HG02840 (cell line): ENCODE data around the gene ROBO1.

Experiments used
- ATAC-seq: cut with Tn5 transposase; IDR thresholded peaks from one replicate; pipeline ENCODE4 v1.9.1; 2021; ENCODE audit warnings: mild to moderate bottlenecking, moderate library complexity, moderate number of reproducible peaks; ENCODE audit not compliant: unreplicated experiment, low FRiP score

The ROBO1 gene

DNA sequence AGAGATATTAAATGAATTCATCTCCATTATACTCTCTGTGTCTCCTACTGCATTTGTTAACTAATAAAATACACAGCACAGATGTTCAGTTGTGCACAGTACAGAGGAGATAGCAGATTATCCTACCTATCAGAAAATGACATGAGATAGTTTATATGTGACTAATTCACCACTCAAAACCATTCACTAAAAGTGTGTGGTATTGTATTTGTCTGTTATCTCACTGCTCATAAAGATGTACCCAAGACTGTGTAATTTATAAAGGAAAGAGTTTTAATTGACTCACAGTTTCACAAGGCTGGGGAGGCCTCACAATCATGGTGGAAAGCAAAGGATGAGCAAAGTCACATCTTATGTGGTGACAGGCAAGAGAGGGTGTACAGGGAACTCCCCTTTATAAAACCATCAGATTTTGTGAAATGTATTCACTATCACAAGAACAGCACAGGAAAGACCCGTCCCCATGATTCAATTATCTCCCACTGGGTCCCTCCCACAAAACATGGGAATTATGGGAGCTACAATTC, 936.3 kb downstream of the ROBO1 start:
- no peak for ATAC-seq

- no peak for ATAC-seq
These were observed 937.3 kb downstream of the ROBO1 start for GRCh38 chr3:78830470-78830869.

DNA sequence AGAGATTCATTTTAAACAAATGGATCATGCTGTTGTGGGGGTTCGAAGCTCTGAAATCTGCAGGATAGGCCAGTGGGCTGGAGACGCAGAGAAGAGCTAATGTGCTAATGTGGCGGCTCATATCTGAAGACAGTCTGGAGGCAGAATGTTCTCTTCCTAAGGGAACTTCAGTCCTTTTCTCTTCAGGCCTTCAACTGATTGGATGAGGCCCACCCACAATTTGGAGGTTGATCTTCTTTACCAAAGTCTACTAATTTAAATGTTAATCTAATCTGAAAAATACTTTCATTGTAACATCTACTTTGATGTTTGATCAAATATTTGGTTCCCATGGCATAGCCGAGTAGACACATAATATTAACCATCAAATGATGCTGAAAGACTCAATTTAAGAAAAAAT, 940.2 kb downstream of the ROBO1 start:
- ATAC-seq: no peak

DNA sequence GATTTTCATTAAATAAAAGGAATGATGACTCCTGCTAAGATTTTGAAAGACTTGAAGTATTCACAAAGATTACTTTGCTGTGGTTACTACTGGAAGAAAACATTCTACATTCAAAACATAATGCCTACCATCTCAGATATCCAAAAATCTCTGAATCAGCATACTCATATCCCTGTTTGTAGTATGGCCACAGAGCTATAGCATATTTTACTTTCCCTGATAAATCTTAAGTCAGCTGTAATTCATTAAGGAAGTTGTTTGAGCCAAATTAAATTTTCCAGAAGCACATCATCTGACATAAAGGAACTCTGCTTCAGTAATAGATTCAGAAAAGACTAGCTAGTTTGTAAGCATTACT, 942.0 kb downstream of the ROBO1 start:
- no peak for ATAC-seq

DNA sequence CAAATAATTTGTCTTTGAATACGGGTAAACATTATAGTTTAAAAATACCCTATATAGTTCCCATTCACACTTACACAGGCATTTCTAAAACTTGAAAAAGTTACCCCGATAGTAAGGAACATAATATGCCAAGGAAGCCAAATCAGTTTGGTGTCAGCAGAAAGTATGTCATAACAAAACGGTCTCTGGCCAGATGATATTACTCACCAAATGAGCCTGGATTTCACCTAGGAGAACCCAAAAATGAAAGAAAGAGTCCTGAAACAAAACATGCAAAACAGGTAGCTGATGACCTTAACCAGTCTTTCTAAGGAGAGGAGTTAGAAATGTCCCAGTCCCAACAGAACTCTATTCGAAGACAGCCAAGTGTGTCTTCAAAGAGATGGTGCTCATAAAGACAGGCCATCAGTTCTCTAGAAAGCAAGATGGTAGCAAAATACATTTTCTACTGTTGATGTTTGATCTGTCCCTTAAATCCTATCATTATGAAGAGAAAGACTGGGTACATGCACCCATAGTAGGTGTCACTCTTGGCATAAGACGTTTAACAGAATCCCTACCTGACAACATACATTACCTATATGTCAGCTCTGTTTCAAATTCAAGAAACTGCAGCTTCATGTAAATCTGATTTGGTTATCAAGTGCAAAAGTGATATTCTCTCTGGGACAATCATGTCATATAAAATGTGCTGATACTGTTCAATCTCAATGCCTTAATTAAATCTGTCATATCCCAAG, 942.5 kb downstream of the ROBO1 start:
- no peak for ATAC-seq

DNA sequence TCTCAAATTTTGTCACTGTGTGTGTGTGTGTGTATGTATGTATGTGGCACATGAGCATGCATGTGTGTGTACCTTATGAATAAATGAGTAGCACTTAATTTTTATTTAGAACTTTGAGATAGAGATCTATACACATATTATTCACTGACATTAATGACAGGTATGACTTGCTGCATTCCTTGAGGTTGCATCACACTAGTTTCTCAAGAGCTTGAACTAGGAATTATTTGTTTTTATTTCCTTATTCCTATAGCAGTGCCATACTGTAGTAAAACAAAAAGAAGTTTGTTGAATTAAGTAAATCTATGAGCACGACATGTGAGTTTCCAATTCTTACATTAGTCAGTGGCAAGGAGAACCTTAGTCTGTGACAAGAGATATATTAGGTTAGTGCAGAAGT, 943.9 kb downstream of the ROBO1 start:
- ATAC-seq: no peak

DNA sequence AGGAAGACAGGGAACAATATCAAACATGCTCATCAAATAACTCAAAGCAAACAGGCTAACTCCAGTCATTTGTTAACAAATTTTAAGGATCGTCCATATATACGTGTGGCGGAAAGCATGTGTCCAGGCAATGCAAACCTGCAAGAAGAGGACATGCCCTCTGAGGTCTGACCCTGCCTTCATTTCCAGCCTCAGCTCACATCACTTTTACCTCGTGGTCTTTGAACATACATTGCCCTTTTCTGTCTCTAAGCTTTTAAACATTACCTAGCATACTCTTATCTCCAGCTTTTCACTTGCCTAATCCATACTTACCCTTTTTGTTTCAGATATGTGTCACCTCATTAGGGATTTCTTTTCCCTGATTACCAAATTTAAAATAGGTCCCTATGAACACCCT, 944.4 kb downstream of the ROBO1 start:
- no peak for ATAC-seq

- no peak for ATAC-seq
These were observed 945.1 kb downstream of the ROBO1 start for GRCh38 chr3:78822726-78823125.

DNA sequence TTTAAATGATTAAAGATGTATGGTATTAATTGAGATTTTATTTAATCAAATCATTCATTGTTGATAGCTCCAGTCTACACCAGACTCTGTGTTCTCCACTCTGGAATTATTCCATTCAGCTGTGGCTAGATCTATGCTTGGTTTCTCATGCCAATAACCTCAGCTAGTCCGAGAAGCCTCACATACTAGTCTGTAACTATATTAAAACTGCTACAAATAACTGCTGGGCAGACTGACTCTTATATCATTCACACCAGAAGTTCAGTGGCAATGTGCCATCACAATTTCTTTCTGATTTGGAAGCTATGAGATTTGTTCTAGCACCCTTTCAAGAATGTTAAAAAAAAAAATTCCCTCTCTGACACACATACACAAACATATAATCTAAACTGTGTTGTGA, 947.3 kb downstream of the ROBO1 start:
- ATAC-seq: no peak

- ATAC-seq: no peak
These were observed 949.4 kb downstream of the ROBO1 start for GRCh38 chr3:78818161-78818985.

GRCh38 chr3:78814893-78815562, 952.8 kb downstream of the ROBO1 start:
- no peak for ATAC-seq

DNA sequence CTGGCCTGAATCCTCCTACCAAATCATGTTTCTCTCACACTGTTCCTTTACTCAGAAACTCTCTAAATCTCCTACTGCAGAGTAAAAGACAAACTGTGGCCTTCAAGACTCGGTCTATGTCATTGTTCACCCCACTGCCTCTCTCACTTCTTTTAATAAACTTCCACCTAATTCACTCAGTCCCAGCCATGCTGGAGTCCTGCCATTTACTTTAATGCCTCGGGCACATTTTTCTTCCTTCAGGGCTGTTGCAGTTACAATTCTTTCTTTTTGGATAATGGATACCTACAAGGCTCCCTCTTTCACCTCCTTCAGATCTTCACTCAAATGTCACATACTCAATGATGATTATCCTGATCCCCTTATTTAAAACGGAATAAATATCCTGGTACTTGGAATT, 955.6 kb downstream of the ROBO1 start:
- no peak for ATAC-seq

DNA sequence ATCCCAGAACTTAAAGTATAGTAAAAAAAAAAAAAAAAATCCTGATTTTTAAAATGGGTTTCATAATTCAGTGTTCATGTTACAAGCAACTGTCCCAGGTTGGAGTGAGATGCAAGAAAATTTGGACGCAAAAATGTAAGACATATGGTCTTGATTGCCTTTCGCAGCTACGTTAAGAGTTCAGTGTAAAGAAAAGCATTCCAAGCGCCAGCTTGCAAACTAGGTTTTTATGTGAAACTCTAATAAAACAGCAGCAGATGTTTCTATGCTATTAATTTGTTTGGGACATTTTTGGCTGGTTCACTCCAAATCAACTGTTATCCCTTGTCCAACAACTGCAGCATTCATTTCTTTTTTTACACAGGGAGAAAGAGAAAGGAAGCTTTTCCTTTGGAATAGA, 957.8 kb downstream of the ROBO1 start:
- no peak for ATAC-seq

DNA sequence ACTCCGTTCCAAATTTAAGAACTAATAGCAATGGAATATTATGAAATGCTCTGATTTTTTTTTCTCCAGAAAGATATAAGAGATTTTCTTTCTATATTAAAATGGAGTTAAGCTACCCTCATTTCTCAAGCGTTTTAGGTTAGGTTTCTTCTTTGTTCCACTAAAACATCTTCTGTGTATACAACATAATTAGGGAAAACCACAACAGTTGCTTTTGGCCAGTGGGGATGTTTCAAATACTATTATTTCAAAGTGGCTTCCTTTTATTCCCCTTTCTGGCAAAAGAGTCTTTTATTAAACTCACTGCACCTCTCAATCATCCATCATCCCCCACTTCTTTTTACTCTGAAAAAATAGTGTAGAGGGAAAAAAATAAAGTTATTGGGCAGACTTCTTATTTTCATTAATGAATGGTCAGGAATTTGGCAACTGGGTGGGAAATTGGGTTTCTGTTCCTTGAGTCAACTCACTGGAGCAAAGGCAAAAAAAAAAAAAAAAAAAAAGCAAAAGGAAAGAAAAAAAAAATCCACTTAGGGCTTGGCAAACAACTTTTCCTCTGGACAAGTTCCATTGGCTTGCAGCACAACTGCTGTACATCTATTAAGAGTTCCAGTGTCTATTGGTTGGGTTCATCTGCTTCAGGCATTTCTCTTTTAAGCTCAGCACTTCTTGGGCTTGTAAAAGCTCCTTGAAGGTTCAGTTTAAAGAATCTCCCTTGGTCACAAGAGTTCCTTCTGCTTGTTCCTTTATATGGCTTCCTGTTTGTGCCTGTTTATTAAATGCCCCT, 963.4 kb downstream of the ROBO1 start:
- no peak for ATAC-seq

GRCh38 chr3:78802562-78802930, 965.3 kb downstream of the ROBO1 start:
- no peak for ATAC-seq

- ATAC-seq: no peak
These were observed 965.8 kb downstream of the ROBO1 start for GRCh38 chr3:78801926-78802561.

GRCh38 chr3:78799681-78800080, 968.1 kb downstream of the ROBO1 start:
- no peak for ATAC-seq

- ATAC-seq: no peak
These were observed 969.4 kb downstream of the ROBO1 start for GRCh38 chr3:78798266-78798832.

GRCh38 chr3:78794431-78794830, 973.4 kb downstream of the ROBO1 start:
- ATAC-seq: no peak

GRCh38 chr3:78792733-78793132, 975.1 kb downstream of the ROBO1 start:
- ATAC-seq: no peak
